GM18505 (cell line): Measurements from ENCODE around the gene PTCH2.

Experiments used
- ATAC-seq: cut with Tn5 transposase; IDR thresholded peaks from one replicate; pipeline ENCODE4 v1.9.1; 2021; ENCODE audit not compliant: unreplicated experiment
- POLR2A ChIP-seq: IDR thresholded peaks from 4 replicates; pipeline ENCODE4 v1.6.1; 2011; ENCODE audit warnings: borderline replicate concordance; ENCODE audit not compliant: insufficient read depth, insufficient read length; ENCODE audit errors: extremely low read depth

The PTCH2 gene

DNA sequence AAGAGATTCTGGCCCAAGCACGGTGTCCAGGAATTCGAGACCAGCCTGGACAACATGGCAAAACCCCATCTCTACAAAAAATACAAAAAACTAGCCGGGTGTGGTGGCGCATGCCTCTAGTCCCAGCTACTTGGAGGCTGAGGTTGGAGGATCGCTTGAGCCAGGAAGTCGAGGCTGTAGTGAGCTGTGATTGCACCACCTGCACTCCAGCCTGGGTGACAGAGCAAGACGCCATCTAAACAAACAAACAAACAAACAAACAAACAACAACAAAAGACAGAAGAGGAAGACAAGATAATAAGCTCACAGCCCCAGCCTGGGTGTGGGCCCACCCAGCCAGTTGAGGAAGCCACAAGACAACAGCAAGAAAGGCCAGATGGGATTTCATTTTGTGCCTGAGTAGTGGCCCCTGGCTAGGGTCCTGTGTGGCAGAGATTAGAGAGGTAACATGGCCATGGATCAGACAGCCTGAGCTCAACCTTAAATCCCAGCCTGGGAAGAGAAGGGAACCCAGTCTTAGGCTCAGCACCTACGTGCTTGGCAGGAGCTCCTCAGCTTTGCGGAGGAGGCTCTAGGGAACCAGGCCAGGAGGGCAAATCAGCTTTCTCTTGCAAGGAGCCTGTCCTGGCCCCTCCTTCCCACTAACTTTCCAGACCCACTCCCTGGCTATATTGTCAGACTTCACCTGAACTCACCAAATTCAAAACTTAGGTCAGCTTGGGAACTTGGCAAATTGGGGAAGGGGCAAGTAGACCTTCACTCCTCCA is 50.1 kb downstream of the PTCH2 start:
- no peak for ATAC-seq

GRCh38 chr1:44790968-44791801 is 51.9 kb downstream of the PTCH2 start:
- ATAC-seq, result no peak
- TF ChIP-seq POLR2A, result no peak

More for the DNA sequence above, 50.1 kb downstream of the PTCH2 start:
- TF ChIP-seq POLR2A, result no peak

DNA sequence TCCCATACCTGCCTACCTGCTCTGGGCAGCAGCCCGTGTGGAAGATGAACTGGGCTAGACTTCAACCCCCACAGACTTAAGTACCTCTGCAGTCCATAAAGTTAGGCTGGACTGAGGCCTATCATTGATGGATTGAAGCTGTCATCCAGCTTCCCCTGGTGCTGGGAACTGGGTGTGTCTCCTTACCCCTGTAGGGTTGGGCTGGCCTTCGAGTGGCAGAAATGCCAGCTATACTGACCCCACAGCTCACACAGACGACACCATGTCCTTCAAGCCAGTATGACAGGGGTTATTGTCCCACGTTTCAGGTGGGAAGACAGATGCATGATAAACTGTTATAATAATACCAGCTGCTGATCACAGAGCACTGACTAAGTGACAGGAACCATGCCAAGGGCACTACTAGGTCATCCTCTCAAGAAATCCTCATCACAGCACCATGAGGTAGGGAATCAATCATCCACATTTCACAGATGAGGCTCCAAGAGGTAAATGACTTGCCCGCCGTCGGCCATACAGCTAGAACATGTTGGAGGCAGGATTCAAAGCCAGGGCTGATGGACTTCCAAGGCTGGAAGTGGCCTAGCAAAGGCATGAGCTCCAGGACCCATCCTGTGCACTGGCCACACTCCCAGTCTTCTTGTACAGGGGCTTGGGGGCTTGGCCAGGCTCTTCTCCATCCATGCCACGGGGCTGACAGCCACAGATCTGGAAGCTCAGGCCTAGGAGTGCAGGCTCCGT is 54.8 kb downstream of the PTCH2 start, which contains the start of gene BEST4:
Gene BEST4 (minus strand): TSS at position 51 of the 741 bp plus-strand sequence. CDS start 465 bp downstream, outside the sequence.
- ATAC-seq, result no peak
- TF ChIP-seq POLR2A, result no peak

DNA sequence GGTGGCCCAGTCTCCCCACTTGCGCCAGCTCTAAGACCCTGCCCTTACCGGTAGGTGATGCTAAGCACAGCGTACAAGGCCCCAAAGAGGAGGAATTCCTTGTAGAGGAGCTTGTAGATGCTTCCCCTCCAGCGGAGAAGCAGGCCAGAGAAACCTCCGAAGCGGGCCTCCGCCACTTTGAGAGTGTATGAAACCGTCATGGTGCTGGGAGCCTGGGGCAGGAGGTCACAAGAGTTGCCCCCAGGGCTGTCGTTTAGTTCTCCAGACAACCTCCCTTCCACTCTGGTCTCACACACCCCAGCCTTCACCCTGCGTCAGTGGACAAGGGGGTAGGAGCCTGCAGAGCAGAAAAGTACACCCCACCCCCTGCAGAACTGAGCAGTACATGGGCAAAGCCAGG is 55.5 kb downstream of the PTCH2 start:
- ATAC-seq, result no peak
- no peak for TF ChIP-seq POLR2A

- no peak for ATAC-seq
- TF ChIP-seq POLR2A, result no peak
Observed at GRCh38 chr1:44786841-44787426, 56.1 kb downstream of the PTCH2 start.

- ATAC-seq, result no peak
- peak; percentile 53 for TF ChIP-seq POLR2A
Observed at GRCh38 chr1:44786138-44786840, 56.8 kb downstream of the PTCH2 start.

DNA sequence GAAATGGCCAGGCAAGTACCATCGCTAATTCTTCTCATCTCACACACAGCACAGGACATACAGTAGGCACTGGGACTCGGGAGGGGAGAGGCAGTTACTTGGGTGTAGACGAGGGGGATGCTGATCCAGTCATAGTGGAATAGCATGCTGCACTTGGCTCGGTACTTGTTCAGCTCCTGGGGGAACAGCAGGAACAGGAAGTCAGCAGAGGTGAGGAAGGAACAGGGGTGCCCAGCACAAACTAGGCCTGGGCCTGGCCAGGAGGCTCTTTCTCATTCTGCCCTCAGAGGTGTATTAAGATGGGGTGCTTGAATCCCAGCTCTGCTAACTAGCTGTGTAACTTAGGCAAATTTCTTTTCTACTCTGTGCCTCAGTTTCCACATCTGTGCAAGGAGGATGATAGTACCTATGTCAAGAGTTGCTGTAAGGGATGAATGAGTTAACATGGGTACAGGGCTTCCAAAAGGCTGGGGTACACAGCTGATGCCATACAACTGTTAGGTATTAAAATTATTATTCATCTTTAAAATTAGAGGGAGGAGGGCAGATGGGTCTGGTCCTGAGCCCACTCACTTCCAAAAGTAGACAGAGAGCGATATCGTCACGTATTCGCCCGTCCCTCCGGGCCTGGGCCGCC is 57.4 kb downstream of the PTCH2 start:
- TF ChIP-seq POLR2A, result no peak
- no peak for ATAC-seq

GRCh38 chr1:44785029-44785380 is 58.0 kb downstream of the PTCH2 start:
- ATAC-seq, result no peak
- no peak for TF ChIP-seq POLR2A

- no peak for ATAC-seq
- no peak for TF ChIP-seq POLR2A
Observed at GRCh38 chr1:44784094-44785028, 58.7 kb downstream of the PTCH2 start.

GRCh38 chr1:44783697-44784093 is 59.4 kb downstream of the PTCH2 start:
- no peak for ATAC-seq
- TF ChIP-seq POLR2A, result no peak

GRCh38 chr1:44780583-44781121 is 62.4 kb downstream of the PTCH2 start:
- peak; percentile 52 for TF ChIP-seq POLR2A
- ATAC-seq, result no peak
